GM19372 (cell line): ENCODE measurements around the gene ANKRD44.

Experiments
- ATAC-seq: cut with Tn5 transposase; IDR thresholded peaks from one replicate; pipeline ENCODE4 v1.9.1; 2021; ENCODE audit warnings: mild to moderate bottlenecking, low read depth, moderate library complexity; ENCODE audit not compliant: unreplicated experiment

Gene ANKRD44

GRCh38 chr2:197322724-197323720, 12.4 kb upstream of the ANKRD44 start:
- ATAC-seq: no peak

DNA sequence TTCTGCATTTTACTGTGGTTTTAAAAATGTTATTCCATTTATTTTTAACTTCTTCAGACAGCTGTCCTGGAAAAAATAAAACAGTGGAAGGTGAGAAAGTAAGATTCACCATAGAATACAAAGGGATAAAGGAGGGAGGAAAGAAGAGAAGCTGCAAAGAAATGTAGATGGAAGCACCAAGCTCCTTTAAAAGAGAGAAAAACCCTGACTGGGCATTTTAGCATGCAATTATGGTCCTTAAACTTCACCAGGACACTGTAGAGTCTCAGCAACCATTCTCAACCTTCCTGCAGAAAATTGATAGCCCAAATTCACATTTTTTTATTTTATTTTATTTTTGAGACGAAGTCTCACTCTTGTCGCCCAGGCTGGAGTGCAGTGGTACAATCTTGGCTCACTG, 11.6 kb upstream of the ANKRD44 start:
- no peak for ATAC-seq

DNA sequence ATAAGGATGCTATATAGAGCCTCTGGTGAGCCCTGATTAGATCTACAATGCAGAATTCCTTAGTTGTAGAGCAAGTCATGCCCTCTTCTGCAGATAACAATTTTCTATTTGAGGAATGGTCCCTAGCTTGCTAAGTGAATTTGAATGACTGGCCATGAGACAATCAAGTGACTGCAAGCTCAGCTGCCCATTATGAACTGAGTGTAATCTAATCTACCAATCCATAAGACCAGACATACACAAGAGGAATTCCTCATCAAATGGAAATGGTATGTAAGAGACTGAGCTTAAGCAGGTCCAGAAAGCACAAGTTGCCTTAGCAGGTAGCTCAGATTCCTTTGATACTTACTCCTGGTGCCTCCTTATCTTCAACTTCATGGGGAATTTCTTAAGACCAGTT, 4.8 kb upstream of the ANKRD44 start:
- no peak for ATAC-seq

- no peak for ATAC-seq
Measured at GRCh38 chr2:197312186-197312585, 1.6 kb upstream of the ANKRD44 start.

DNA sequence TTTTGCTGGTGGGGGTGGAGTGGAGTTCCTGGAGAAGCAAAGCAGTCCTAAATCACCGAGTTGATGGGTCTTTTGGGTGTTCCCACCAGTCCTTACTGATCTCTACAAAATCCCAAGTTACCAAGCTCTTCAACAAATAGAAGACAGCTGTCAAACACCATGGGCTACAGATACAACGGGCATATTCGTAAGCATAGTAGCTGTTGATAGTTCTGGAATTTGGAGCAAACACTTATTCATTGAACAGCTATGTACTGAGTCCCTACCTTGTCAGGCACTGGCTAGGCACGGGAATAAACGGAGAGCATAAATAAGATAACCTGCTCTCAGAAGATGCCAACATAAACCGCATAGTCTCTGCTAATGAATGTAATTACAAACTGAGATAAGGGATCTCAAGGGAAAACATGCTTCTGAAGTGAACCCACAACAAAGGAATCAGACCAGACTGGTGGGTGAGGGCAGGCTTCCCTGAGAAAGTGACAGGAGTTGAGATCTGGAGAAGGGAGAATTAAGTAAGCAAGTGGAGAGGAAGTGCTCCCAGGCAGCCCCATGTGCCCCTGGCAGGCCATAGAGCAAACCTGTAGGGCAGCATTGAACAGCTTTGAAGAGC, 947 bp upstream of the ANKRD44 start:
- no peak for ATAC-seq

- no peak for ATAC-seq
Measured at GRCh38 chr2:197310987-197311420, 424 bp upstream of the ANKRD44 start.

GRCh38 chr2:197309691-197310231, 819 bp downstream of the ANKRD44 start:
- peak; percentile 0 for ATAC-seq

DNA sequence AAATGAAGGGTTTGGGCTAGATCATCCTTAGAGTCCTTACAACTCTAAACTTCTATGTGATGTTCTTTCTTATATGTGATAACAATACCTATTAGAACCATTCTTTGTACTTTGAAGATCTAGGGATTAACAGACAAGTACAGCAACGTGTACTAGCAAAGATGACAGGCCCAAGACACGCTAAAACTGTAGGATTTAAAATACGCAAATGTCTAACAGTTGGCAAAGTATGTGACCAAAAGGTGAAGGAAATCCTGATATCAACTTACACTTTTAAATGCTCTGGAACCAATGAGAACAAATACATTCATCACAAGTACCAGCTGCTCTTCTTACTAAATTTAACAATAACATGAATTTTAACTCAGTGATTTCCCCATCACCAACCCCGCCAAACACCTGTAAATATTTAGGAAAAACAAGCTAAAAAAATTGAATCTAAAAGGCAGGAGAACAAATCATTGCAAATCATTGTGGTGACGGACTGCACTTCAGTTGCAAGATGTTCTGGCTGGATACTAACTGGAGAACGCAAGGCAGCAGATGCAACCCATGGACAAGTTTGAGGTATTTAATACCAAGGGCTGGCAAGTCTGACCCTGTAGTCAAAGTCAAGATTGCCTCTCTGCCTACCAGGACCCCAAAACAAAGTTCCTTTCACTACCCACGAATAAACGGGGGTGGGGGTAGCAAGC, 1.4 kb downstream of the ANKRD44 start:
- no peak for ATAC-seq

DNA sequence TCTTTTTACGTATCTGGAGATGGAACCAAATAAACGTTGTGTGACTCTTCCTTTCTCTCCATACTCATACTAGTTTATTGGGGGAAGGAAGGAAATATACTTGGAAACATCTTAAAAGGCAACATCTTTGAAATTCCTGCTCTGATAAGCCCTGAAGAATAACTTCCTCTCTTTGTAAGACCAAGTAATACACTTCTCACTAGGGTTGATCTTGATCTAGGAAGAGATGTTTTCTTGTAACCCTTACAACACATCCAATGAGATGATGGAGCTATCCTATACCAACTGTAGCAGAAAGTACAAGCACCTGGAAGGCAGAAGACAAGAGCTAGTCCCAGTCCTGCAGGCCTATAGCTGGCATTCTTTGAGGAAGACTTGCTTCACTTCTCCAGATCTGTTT, 2.0 kb downstream of the ANKRD44 start:
- no peak for ATAC-seq

DNA sequence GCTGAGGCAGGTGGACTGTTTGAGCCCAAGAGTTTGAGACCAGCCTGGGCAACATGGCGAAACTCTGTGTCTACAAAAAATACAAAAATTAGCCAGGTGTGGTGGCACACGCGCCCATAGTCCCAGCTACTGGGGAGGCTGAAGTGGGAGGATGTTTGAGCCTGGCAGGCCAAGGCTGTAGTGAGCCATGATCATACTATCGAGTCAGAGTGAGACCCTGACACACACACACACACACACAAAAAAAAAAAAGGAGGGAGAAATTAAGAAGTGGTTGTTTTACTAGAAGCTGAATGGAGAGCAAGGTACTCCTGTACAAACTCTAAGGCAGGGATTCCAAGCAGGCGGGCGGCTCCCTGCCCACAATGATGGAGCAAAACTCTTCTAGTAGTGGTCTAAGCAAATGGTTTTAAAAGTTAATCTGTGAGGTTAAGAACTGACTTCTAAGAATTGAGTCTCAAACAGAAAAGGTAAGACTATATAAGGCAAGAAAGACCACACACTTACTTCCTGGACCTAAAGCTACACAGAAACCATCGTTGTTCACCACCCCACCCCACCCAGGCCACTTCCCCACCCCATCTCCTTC, 2.6 kb downstream of the ANKRD44 start:
- peak; percentile 24 for ATAC-seq

- no peak for ATAC-seq
Measured at GRCh38 chr2:197307236-197307932, 3.2 kb downstream of the ANKRD44 start.

- ATAC-seq: no peak
Measured at GRCh38 chr2:197306696-197307040, 3.9 kb downstream of the ANKRD44 start.

- no peak for ATAC-seq
Measured at GRCh38 chr2:197306024-197306695, 4.4 kb downstream of the ANKRD44 start.

GRCh38 chr2:197304556-197305011, 6.0 kb downstream of the ANKRD44 start:
- ATAC-seq: no peak

DNA sequence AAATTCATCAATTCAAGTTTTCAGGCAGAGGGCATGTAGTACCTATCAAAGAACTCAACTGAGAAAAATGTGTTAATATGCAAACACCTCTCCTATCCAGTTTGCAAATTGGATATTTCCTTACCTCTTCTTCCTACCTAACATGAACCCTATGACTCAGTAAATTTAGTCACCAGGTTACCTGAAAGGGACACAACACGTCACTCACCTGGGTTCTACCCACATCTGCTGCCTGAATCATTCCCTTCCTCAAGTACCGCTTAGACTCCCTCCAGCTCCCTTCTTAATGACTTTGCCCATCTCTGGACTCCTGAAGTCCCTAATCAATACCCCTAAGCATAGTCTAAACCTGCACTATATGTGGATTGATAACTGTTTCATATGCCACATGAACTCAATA, 10.4 kb downstream of the ANKRD44 start:
- no peak for ATAC-seq

GRCh38 chr2:197298609-197299008, 12.0 kb downstream of the ANKRD44 start:
- ATAC-seq: no peak

DNA sequence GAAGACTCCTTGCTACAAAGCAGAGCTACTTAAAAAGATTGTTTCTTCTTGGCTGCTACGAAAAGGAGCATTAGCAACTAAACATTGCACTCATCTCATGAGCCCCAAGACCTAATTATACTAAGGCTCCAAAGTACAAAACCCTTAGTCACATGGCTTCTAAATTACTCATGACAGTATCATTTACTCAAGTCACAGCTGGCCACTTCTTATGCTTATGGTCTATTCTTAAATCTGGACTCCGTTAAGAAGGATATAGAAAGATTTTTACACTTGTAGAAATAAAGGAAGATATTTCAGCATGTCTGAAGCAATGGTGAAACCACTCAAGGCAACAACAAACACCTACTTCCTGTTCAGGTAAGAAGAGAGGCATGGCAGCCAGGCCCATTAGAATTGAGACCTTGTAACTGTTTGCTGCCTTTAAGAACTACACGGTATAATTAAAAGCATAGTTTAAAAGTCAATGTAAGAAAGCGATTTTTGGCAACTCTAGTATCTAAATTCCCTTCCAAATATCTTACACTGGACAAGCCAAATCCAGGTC, 12.7 kb downstream of the ANKRD44 start:
- ATAC-seq: no peak

DNA sequence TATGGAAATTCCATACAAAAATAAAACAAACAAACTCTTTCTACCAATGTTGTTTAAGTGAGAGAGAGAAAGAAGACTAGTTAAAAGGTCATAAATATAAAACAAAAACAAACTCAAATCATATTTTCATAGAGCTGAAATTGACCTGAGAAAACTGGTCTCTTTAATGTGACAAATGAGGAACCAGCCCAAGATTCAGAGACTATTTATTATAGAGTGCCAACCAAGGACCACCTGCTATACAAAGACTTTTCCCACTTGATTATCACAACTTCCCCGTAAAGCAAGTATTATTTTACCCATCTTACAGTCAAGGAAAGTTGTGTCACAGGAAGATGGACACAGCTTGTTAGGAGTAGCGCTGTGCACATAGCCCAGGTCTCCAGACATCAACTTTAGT, 13.3 kb downstream of the ANKRD44 start:
- ATAC-seq: no peak

- ATAC-seq: no peak
Measured at GRCh38 chr2:197296835-197297234, 13.7 kb downstream of the ANKRD44 start.
